GM12878 (cell line): ENCODE data around the gene MMP19. TPM values are rescaled to one million over a fixed set of nuclear protein-coding genes. Genes with fewer than 3 reads are reported as not detected.

Experiments
- ATAC-seq: fragments of 200-7000 bp; cut with Tn5 transposase; 3 replicates; pipeline ENCODE4 v1.9.1; 2020; ENCODE audit warnings: mild to moderate bottlenecking, moderate library complexity
- BruUV-seq: library from RNA; stranded (reverse); fragments of 400-500 nt; replicated peaks from 2 replicates; lab custom pipeline; 2021; lab: Mats Ljungman, UMichigan
- CTCF ChIA-PET: fragments of 300-600 bp; sonication (Branson Sonifier 250); formaldehyde crosslinking; extraction: SDS; loops from one replicate; lab custom pipeline; 2021; ENCODE audit warnings: inconsistent platforms; lab: Yijun Ruan, JAX
- POLR2A ChIA-PET: fragments of 350-600 bp; formaldehyde crosslinking; extraction: SDS; loops from one replicate; lab custom pipeline; 2021; ENCODE audit warnings: inconsistent platforms; lab: Charles Lee
- RAD21 ChIA-PET: fragments of 300-600 bp; sonication (Branson Sonifier 250); formaldehyde crosslinking; loops from one replicate; lab custom pipeline; 2023; ENCODE audit warnings: antibody characterized with exemption; ENCODE audit not compliant: unreplicated experiment; lab: Charles Lee
- SMC1A ChIA-PET: fragments of 300-600 bp; sonication (Branson Sonifier 250); formaldehyde crosslinking; loops from one replicate; lab custom pipeline; 2023; ENCODE audit not compliant: unreplicated experiment, uncharacterized antibody; lab: Charles Lee
- DNase-seq: peaks from one replicate; pipeline ENCODE4 v3.0.0-alpha.2; 2011; ENCODE audit warnings: low read depth, low spot score
- FAIRE-seq: peaks from 3 replicates; lab custom pipeline; 2011; peaks lifted over from hg19 to GRCh38; lab: Jason Lieb, UNC
- H2AFZ ChIP-seq: 2 replicates; pipeline ENCODE4 v1.6.0; 2011; ENCODE audit warnings: low read depth, low read length, control low read depth; ENCODE audit not compliant: control insufficient read depth
- H3K27ac ChIP-seq: 2 replicates; pipeline ENCODE4 v1.5.1; 2011; ENCODE audit warnings: control low read depth; ENCODE audit not compliant: control insufficient read depth, insufficient read depth
- H3K27me3 ChIP-seq, 2 experiments: replicated peaks in 1 of 2; 2 replicates each; pipeline versions ENCODE4 v1.6.0 to v1.6.1; 2011; ENCODE audit warnings: low read length in 1 of 2; ENCODE audit not compliant: control insufficient read depth in 2 of 2, insufficient read depth in 2 of 2
- H3K36me3 ChIP-seq, 2 experiments: 2 replicates each; pipeline ENCODE4 v1.5.1; 2011; ENCODE audit warnings: low read length in 1 of 2; ENCODE audit not compliant: control insufficient read depth in 2 of 2, insufficient read depth in 2 of 2
- H3K4me1 ChIP-seq: 2 replicates; pipeline ENCODE4 v1.6.1; 2011; ENCODE audit warnings: mild to moderate bottlenecking, low read length, moderate library complexity, mixed read lengths; ENCODE audit not compliant: control insufficient read depth, insufficient read depth
- H3K4me2 ChIP-seq: 2 replicates; pipeline ENCODE4 v1.6.0; 2011; ENCODE audit warnings: control low read depth; ENCODE audit not compliant: control insufficient read depth, insufficient read depth
- H3K4me3 ChIP-seq: fragments of 200-600 bp; sonication (generic); 2 replicates; pipeline ENCODE4 v1.5.1; 2016
- H3K79me2 ChIP-seq: 2 replicates; pipeline ENCODE4 v1.6.0; 2011; ENCODE audit warnings: low read length; ENCODE audit not compliant: control insufficient read depth, insufficient read depth
- H3K9ac ChIP-seq: 2 replicates; pipeline ENCODE4 v1.8.0; 2011; ENCODE audit warnings: low read length, control low read depth, mixed read lengths; ENCODE audit not compliant: control insufficient read depth, insufficient read depth
- H3K9me3 ChIP-seq: replicated peaks from 3 replicates; pipeline ENCODE4 v1.5.1; 2011; ENCODE audit warnings: mild to moderate bottlenecking, low read length; ENCODE audit not compliant: control insufficient read depth, insufficient read depth
- H4K20me1 ChIP-seq: 2 replicates; pipeline ENCODE4 v1.6.0; 2011; ENCODE audit not compliant: control insufficient read depth, insufficient read depth
- ASH2L ChIP-seq: fragments of 300-600, 200-600 bp; sonication (generic); IDR thresholded peaks from 2 replicates; pipeline ENCODE4 v1.6.1; 2017; ENCODE audit warnings: low read depth, mild to moderate bottlenecking, borderline replicate concordance
- CBFB ChIP-seq: IDR thresholded peaks from 2 replicates; pipeline ENCODE4 v1.6.1; 2016; ENCODE audit warnings: antibody characterized with exemption, low read depth
- IKZF2 ChIP-seq, 2 experiments: fragments of 450-650 bp; IDR thresholded peaks; 2 replicates each; pipeline ENCODE4 v1.6.1; 2017; ENCODE audit warnings: mild to moderate bottlenecking in 2 of 2, moderate library complexity in 2 of 2
- KDM1A ChIP-seq: fragments of 200-600 bp; sonication (generic); IDR thresholded peaks from 2 replicates; pipeline ENCODE4 v1.6.1; 2016; ENCODE audit warnings: borderline replicate concordance
- POLR2AphosphoS5 ChIP-seq: IDR thresholded peaks from 2 replicates; pipeline ENCODE4 v1.6.1; 2011; ENCODE audit warnings: mild to moderate bottlenecking, low read length, inconsistent platforms
- RAD21 ChIP-seq: IDR thresholded peaks from 2 replicates; pipeline ENCODE4 v1.6.1; 2011; ENCODE audit warnings: mild to moderate bottlenecking, low read depth, low read length, moderate library complexity; ENCODE audit not compliant: insufficient read depth
- RELB ChIP-seq: fragments of 450-650 bp; IDR thresholded peaks from 2 replicates; pipeline ENCODE4 v1.6.1; 2017; ENCODE audit warnings: low read depth, mild to moderate bottlenecking, moderate library complexity
- SREBF1 ChIP-seq: IDR thresholded peaks from 2 replicates; pipeline ENCODE4 v1.6.1; 2012; ENCODE audit warnings: mild to moderate bottlenecking, low read length
- STAT1 ChIP-seq: fragments of 450-650 bp; conservative IDR thresholded peaks from 2 replicates; pipeline ENCODE4 v1.6.1; 2014; ENCODE audit warnings: antibody characterized with exemption, mild to moderate bottlenecking
- STAT3 ChIP-seq: IDR thresholded peaks from 2 replicates; pipeline ENCODE4 v1.6.1; 2011; ENCODE audit warnings: low read depth, low read length, improper control_type of control experiment
- ZNF384 ChIP-seq: IDR thresholded peaks from 2 replicates; pipeline ENCODE4 v1.6.1; 2012; ENCODE audit warnings: low read depth, mild to moderate bottlenecking, low read length, improper control_type of control experiment, borderline replicate concordance
- ZNF592 ChIP-seq: fragments of 450-650 bp; IDR thresholded peaks from 2 replicates; pipeline ENCODE4 v1.6.1; 2017; ENCODE audit warnings: mild to moderate bottlenecking, moderate library complexity
- WGBS: methylation state at CpG from one replicate; pipeline ENCODE4 v1.1.6; 2016; ENCODE audit warnings: low lambda C conversion rate; ENCODE audit not compliant: insufficient replicate concordance, insufficient coverage; ENCODE audit errors: missing lambda C conversion rate; 5-methylcytosine and 5-hydroxymethylcytosine counted together
- in situ Hi-C: fragments of 300-500 bp; cut with MboI; formaldehyde crosslinking; loops from 9 replicates; pipeline ENCODE4 v1.14.3; 2018; ENCODE audit warnings: mixed read lengths
- intact Hi-C: fragments of 100-400 bp; cut with micrococcal nuclease; formaldehyde crosslinking; loops from one replicate; pipeline ENCODE4 v1.14.2; 2022; ENCODE audit not compliant: unreplicated experiment
- polyA plus RNA-seq, 11 experiments: library from polyadenylated mRNA; depleted of rRNA in 4 of 11; unstranded in 6 of 11; stranded (reverse) in 5 of 11; fragments of >200 nt; fragmentation: Nextera tagmentation in 4 of 11; fragmentation: Illumina TruSeq in 1 of 11; extraction: Ambion mirVana in 4 of 11; extraction: Trizol in 1 of 11; gene quantifications; 1 replicate in 1 of 11; 2 replicates in 10 of 11; pipeline versions ENCODE4 v1.2.1 to v1.2.3, GENCODE V29; 2011 to 2016; ENCODE audit warnings: inconsistent platforms in 2 of 11, missing spikeins in 2 of 11, low read depth in 1 of 11
- total RNA-seq, 4 experiments: library from RNA; depleted of rRNA in 3 of 4; stranded (reverse); fragments of >200 nt in 3 of 4; fragmentation: Illumina TruSeq in 1 of 4; extraction: Trizol in 1 of 4; gene quantifications; 2 replicates each; pipeline versions ENCODE4 v1.2.1 to v1.2.3, GENCODE V29; 2013 to 2021
- TF ChIP-seq, protein P1 (sequence below): IDR thresholded peaks from 2 replicates; pipeline ENCODE4 v1.6.1; 2011; ENCODE audit warnings: low read depth, low read length, improper control_type of control experiment, borderline replicate concordance
- TF ChIP-seq, protein P2 (sequence below): IDR thresholded peaks from 2 replicates; pipeline ENCODE4 v1.6.1; 2012; ENCODE audit warnings: low read depth, low read length, improper control_type of control experiment

The MMP19 gene
- total and polyA plus RNA-seq, 10 of the 15 experiments (the other 5 are each of a cell fraction or from before 2014, with no cell fraction given), result 0.03 to 0.04 (median 0.04) TPM; not detected in 7

GRCh38 chr12:55877824-55878223 is 35.1 kb upstream of the MMP19 start (continued):
- TF ChIP-seq, protein P1, sequence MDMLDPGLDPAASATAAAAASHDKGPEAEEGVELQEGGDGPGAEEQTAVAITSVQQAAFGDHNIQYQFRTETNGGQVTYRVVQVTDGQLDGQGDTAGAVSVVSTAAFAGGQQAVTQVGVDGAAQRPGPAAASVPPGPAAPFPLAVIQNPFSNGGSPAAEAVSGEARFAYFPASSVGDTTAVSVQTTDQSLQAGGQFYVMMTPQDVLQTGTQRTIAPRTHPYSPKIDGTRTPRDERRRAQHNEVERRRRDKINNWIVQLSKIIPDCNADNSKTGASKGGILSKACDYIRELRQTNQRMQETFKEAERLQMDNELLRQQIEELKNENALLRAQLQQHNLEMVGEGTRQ, result no peak
- no peak for TF ChIP-seq IKZF2 (IDR thresholded peaks at IDR 0.05)

DNA sequence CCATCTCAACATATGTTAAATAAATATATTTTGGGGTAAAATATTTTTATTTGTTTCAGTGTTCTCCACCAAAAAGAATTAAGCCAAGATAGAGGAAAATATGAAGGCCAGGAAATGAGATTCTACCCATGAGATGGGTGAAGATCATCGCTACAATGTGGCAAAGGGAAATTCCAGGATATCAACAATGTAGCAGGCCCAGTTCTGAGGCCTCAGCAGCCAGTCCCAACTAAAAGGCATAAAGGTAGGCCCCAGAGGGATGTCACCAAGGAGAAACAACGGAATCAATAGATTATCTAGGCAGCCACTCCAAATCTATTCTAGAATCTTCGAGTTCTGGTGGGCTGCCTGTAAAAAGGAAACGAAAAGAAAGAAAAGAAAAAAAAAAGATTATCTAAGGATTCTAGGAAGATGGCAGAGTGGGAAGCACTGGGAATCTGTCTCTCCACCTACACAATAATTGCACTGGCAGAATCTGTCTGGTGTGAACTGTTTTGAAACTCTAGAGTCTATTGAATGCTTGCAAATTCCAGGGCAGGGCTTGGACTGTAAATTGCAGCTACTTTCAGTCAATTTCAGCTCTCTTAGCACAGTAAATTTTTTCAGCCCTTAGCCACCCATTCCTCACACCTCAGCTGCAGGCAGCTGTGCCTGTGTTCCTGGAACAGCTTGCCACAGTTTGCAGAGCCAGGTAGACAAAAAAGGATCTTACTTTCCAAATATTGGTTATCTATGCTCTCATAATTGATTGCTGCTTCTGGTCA is 33.1 kb upstream of the MMP19 start:
- ChIA-PET CTCF (no interaction called here), POLR2A (no interaction called here), RAD21 (no interaction called here), SMC1A (no interaction called here)
- no peaks in the 10 kb centered on the region for H3K4me1 ChIP-seq
- H3K27ac ChIP-seq, result no peak overlapping the region
- no peak for DNase-seq
- BruUV-seq, result no TSS peak
- no peak for FAIRE-seq
- in situ Hi-C loops (no loop called here), intact Hi-C loops (no loop called here)
- H3K4me2 ChIP-seq, result no peak overlapping the region
- no peaks in the 10 kb centered on the region for H3K79me2 ChIP-seq
- no peak overlapping the region for H3K9ac ChIP-seq
- H3K9me3 ChIP-seq, result no peaks in the 10 kb centered on the region; the same call in none of the 3 replicates
- no peak overlapping the region for H2AFZ ChIP-seq
- no peaks in the 10 kb centered on the region for H3K36me3 ChIP-seq
- no peaks in the 10 kb centered on the region for H4K20me1 ChIP-seq
- no peak for ATAC-seq
- H3K27me3 ChIP-seq, result no peaks in the 10 kb centered on the region
- 48% methylated on average over 4 of the region's 4 CpGs for WGBS
- no peak overlapping the region for H3K4me3 ChIP-seq
- TF ChIP-seq CBFB (no peak), POLR2AphosphoS5 (no peak), ASH2L (no peak), RAD21 (no peak), STAT3 (no peak), SREBF1 (no peak), STAT1 (no peak), ZNF384 (no peak), RELB (no peak), ZNF592 (no peak), IKZF2 (IDR thresholded peaks at IDR 0.05) (no peak), KDM1A (no peak)
- TF ChIP-seq, protein P2, sequence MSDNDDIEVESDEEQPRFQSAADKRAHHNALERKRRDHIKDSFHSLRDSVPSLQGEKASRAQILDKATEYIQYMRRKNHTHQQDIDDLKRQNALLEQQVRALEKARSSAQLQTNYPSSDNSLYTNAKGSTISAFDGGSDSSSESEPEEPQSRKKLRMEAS, result no peak
